Activated CD4-positive, alpha-beta T cell treated with anti-CD3 and anti-CD28 coated beads, Interleukin-2, amount 10 ng/mL, durations not matched to agents 7 days and 5 days (primary cell): ENCODE measurements around the gene TEX14. TPM values are rescaled to one million over a fixed set of nuclear protein-coding genes. Genes with fewer than 3 reads are reported as not detected.

Source experiments
- CTCF ChIA-PET: fragments of 350-600 bp; sonication (Branson Sonifier 250); formaldehyde crosslinking; loops from one replicate; lab custom pipeline; 2021; ENCODE audit warnings: antibody characterized with exemption; lab: Charles Lee
- POLR2A ChIA-PET: fragments of 350-600 bp; sonication (Branson Sonifier 250); formaldehyde crosslinking; loops from one replicate; lab custom pipeline; 2021; ENCODE audit warnings: antibody characterized with exemption; lab: Charles Lee
- DNase-seq: peaks from one replicate; pipeline ENCODE4 v3.0.0-alpha.2; 2020
- H3K27ac Mint-ChIP-seq: one replicate; pipeline ENCODE4 v1.8.0; 2021; ENCODE audit warnings: mild to moderate bottlenecking, moderate library complexity, mixed read lengths
- H3K27me3 Mint-ChIP-seq: one replicate; pipeline ENCODE4 v1.8.0; 2021; ENCODE audit warnings: mixed read lengths
- H3K36me3 Mint-ChIP-seq: one replicate; pipeline ENCODE4 v1.8.0; 2021; ENCODE audit warnings: low read depth, mixed read lengths
- H3K4me1 Mint-ChIP-seq: one replicate; pipeline ENCODE4 v1.8.0; 2021; ENCODE audit warnings: mixed read lengths
- H3K4me3 Mint-ChIP-seq: one replicate; pipeline ENCODE4 v1.8.0; 2021; ENCODE audit warnings: mild to moderate bottlenecking, moderate library complexity, mixed read lengths
- H3K9me3 Mint-ChIP-seq: one replicate; pipeline ENCODE4 v1.8.0; 2021; ENCODE audit warnings: mixed read lengths
- total RNA-seq, 2 experiments: library from RNA; stranded (reverse); gene quantifications; one replicate each; pipeline ENCODE4 v1.2.3, GENCODE V29; 2021

The TEX14 gene
- total RNA-seq, 2 experiments from 2014 or later: 0.27 to 0.50 TPM

DNA sequence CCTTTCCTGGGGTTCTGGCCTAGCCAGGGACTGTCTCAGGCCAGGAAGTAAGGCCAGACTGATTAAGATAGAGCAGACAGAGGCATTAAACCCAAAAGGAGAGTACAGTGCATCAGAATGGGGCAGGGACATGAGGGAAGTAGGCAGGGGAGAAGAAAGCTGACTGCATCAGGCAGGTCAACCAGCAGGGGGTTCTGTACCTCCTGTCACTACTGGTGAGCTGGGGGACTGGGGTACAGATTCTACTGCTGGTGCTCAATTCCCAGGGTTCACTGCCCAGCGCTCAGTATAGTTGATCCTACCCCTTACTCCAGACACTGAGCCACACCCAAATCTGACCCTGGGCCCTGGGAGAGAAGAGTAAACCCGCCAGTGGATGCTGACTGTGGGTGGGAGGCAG is 164.5 kb downstream of the TEX14 start:
- POLR2A ChIA-PET: interaction anchor here (0.5 to 0.7 kb wide), 2 partner anchors 79 to 104 kb away, joined by 4 read pairs; no protein-coding TSS in a partner anchor
- CTCF ChIA-PET: interaction anchor here (0.8 to 3.3 kb wide), 4 partner anchors 11 to 474 kb away, joined by 3 to 11 read pairs (median 4); no protein-coding TSS in a partner anchor
- Mint-ChIP-seq H3K9me3 (no peaks in the 10 kb centered on the region), H3K36me3 (no peaks in the 10 kb centered on the region), H3K27me3 (peaks cover 16% of the 10 kb centered on the region), H3K27ac (peak overlapping the region; percentile 88), H3K4me3 (no peak overlapping the region), H3K4me1 (peaks cover 21% of the 10 kb centered on the region)
- DNase-seq: no peak

GRCh38 chr17:58525239-58525638 is 166.6 kb downstream of the TEX14 start:
- CTCF ChIA-PET: no interaction called here
- Mint-ChIP-seq H3K4me3 (no peak overlapping the region), H3K27me3 (peaks cover 12% of the 10 kb centered on the region), H3K27ac (no peak overlapping the region), H3K9me3 (no peaks in the 10 kb centered on the region), H3K4me1 (peaks cover 21% of the 10 kb centered on the region), H3K36me3 (no peaks in the 10 kb centered on the region)
- DNase-seq: no peak
- POLR2A ChIA-PET: no interaction called here

DNA sequence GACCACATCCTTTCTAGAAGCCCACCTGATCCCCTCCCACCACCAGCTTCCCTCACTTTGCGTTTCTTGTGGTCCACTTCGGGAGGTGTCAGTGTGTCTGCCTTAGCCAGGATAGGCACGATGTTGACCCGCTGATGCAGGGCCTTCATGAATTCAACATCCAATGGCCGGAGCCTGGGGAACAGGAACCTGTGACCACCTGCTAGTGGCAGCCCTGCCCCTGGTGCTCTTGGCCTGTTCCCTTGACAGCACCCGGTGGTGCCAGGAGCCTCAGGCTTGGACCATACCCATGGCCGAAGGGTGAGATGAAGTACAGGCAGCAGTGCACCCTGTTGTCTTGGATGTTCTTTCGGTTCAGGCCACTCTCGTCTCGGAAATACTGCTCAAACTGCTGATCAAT is 170.2 kb downstream of the TEX14 start:
- ChIA-PET POLR2A (interaction anchor here (0.6 kb wide), 1 partner anchor 479 kb away, joined by 5 read pairs; no protein-coding TSS in a partner anchor), CTCF (interaction anchor here (1.3 kb wide), 3 partner anchors 10 to 115 kb away, joined by 3 to 4 read pairs (median 3); no protein-coding TSS in a partner anchor)
- Mint-ChIP-seq H3K27ac (no peak overlapping the region), H3K36me3 (no peaks in the 10 kb centered on the region), H3K4me3 (no peak overlapping the region), H3K27me3 (no peaks in the 10 kb centered on the region), H3K9me3 (no peaks in the 10 kb centered on the region), H3K4me1 (peaks cover 26% of the 10 kb centered on the region)
- DNase-seq: no peak

DNA sequence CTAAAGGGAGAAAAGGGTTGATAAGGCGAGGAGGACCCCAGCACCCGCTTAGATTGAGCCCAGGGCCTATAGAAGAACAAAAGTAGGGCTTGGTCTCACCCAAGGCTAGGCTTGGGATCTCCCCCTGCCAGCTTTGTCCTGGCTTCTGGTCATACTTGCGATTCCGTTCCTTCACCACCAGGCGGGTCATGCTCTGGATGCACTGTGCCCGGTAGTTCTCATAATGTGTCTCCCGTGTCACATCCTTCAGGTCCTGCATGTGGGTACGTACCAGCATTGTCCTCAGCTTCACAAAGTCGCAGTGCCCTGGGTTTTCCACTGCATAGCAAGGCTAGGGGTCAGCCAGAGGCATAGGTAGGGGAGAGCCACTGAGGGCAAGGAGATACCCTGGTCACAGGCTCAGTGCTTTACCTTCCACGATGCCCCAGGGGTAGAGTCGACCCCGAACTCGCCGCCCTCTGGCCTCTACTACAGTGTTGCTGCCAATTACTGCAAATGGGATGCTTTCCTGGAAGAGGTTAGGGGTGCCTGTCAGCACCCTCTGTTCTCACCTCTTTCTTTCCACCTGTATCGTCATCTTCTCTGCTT is 170.9 kb downstream of the TEX14 start:
- Mint-ChIP-seq H3K4me1 (peaks cover 26% of the 10 kb centered on the region), H3K27ac (no peak overlapping the region), H3K9me3 (no peaks in the 10 kb centered on the region), H3K4me3 (no peak overlapping the region), H3K27me3 (no peaks in the 10 kb centered on the region), H3K36me3 (peaks cover 5% of the 10 kb centered on the region)
- no peak for DNase-seq
- ChIA-PET POLR2A (no interaction called here), CTCF (interaction anchor here (1.3 to 3.1 kb wide), 3 partner anchors 9 to 38 kb away, joined by 3 to 14 read pairs (median 3); no protein-coding TSS in a partner anchor)

GRCh38 chr17:58517928-58518609 is 173.8 kb downstream of the TEX14 start:
- DNase-seq: peak; percentile 100
- Mint-ChIP-seq H3K4me3 (peak overlapping the region; percentile 86), H3K4me1 (peaks cover 45% of the 10 kb centered on the region), H3K27me3 (no peaks in the 10 kb centered on the region), H3K27ac (peak overlapping the region; percentile 93), H3K36me3 (peaks cover 11% of the 10 kb centered on the region), H3K9me3 (no peaks in the 10 kb centered on the region)
- ChIA-PET CTCF (interaction anchor here (0.8 to 3.1 kb wide), 9 partner anchors 12 to 632 kb away, joined by 3 to 14 read pairs (median 3); a partner anchor contains a TSS), POLR2A (interaction anchor here (0.6 to 2.1 kb wide), 2 partner anchors 114 to 162 kb away, joined by 6 to 33 read pairs; no protein-coding TSS in a partner anchor)

- POLR2A ChIA-PET: interaction anchor here (0.6 to 2.1 kb wide), 3 partner anchors 112 to 162 kb away, joined by 3 to 33 read pairs (median 6); no protein-coding TSS in a partner anchor
- no peaks in the 10 kb centered on the region for H3K9me3 Mint-ChIP-seq
- no peaks in the 10 kb centered on the region for H3K27me3 Mint-ChIP-seq
- DNase-seq: no peak
- CTCF ChIA-PET: interaction anchor here (1.0 to 2.0 kb wide), 3 partner anchors 15 to 202 kb away, joined by 3 to 6 read pairs (median 4); no protein-coding TSS in a partner anchor
- H3K27ac Mint-ChIP-seq: peak overlapping the region; percentile 93
- H3K36me3 Mint-ChIP-seq: peaks cover 11% of the 10 kb centered on the region
- peaks cover 50% of the 10 kb centered on the region for H3K4me1 Mint-ChIP-seq
- H3K4me3 Mint-ChIP-seq: peak overlapping the region; percentile 86
Observed at GRCh38 chr17:58517378-58517927, 174.4 kb downstream of the TEX14 start.

DNA sequence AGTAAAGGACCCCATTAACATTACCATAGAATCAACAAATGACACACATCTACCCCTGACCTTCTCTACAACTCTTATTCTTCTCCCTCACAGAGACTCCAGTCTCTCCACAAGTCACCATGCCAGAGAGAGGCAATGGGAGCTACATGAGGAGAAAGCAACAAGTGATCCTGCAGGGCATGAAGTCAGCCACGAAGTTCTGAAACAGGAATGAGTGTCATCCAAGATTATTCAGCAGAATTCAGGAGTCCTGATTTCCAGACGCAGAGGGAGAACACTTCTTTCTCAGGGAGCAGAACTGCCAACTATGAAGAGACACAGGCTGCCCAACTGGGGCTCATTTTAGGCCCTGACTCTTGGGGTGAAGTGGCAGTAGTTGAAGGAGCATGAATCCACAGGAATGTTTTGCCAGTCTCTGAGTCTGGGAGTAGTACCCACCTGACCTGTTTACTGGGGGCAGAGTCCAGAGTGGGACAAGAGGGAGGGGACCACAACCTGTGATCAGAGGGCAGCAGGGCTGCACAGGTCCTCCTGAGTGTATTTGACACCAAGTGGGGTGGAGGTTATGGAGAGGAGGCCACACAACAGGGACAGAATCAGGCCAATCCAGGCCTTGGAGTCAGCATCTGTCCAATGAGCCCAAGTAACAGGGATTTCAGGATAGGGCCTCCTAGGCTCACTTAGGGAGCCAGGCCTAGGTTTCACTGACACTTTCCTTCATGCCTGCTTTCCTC is 175.0 kb downstream of the TEX14 start:
- POLR2A ChIA-PET: interaction anchor here (0.6 kb wide), 1 partner anchor 113 kb away, joined by 3 read pairs; no protein-coding TSS in a partner anchor

DNA sequence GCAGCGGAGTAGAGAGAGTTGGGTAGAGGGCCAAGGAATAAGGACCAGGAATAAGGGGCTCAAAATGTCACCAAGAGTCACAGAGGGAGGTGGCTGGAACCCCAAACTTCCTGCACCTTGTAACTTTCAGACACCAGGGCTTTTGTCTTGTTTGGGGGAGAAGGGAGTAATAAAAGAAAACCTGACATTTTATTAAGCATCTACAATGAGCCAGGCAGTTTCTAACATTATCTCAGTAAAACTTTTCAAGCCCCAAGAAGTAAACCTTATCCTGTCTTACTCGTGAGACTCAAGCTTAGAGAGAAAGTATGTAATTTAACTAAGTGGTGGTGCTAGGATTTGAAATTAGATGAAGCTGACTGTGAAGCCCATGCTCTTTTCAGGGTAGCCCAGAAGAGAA is 176.6 kb downstream of the TEX14 start:
- H3K36me3 Mint-ChIP-seq: peaks cover 25% of the 10 kb centered on the region
- DNase-seq: no peak
- H3K4me1 Mint-ChIP-seq: peaks cover 62% of the 10 kb centered on the region
- H3K27ac Mint-ChIP-seq: peak overlapping the region; percentile 81
- ChIA-PET POLR2A (interaction anchor here (1.3 kb wide), 1 partner anchor 117 kb away, joined by 4 read pairs; no protein-coding TSS in a partner anchor), CTCF (interaction anchor here (0.6 to 1.9 kb wide), 6 partner anchors 9 to 299 kb away, joined by 3 to 6 read pairs (median 3); no protein-coding TSS in a partner anchor)
- no peaks in the 10 kb centered on the region for H3K27me3 Mint-ChIP-seq
- no peaks in the 10 kb centered on the region for H3K9me3 Mint-ChIP-seq
- H3K4me3 Mint-ChIP-seq: peak overlapping the region; percentile 73

More for the DNA sequence above, 175.0 kb downstream of the TEX14 start:
- peak overlapping the region; percentile 86 for H3K4me3 Mint-ChIP-seq
- no peak for DNase-seq
- H3K27me3 Mint-ChIP-seq: no peaks in the 10 kb centered on the region
- CTCF ChIA-PET: interaction anchor here (0.5 to 2.0 kb wide), 3 partner anchors 11 to 114 kb away, joined by 5 to 6 read pairs (median 6); no protein-coding TSS in a partner anchor
- peak overlapping the region; percentile 93 for H3K27ac Mint-ChIP-seq
- no peaks in the 10 kb centered on the region for H3K9me3 Mint-ChIP-seq
- H3K36me3 Mint-ChIP-seq: peaks cover 11% of the 10 kb centered on the region
- peaks cover 53% of the 10 kb centered on the region for H3K4me1 Mint-ChIP-seq

- DNase-seq: no peak
- Mint-ChIP-seq H3K4me1 (peaks cover 66% of the 10 kb centered on the region), H3K9me3 (no peaks in the 10 kb centered on the region), H3K27ac (peak overlapping the region; percentile 81), H3K4me3 (peak overlapping the region; percentile 73), H3K36me3 (peaks cover 31% of the 10 kb centered on the region), H3K27me3 (no peaks in the 10 kb centered on the region)
- POLR2A ChIA-PET: interaction anchor here (1.0 to 1.3 kb wide), 2 partner anchors 15 to 117 kb away, joined by 3 to 4 read pairs; no protein-coding TSS in a partner anchor
- CTCF ChIA-PET: interaction anchor here (0.6 to 1.9 kb wide), 6 partner anchors 11 to 299 kb away, joined by 3 to 6 read pairs (median 3); partner anchors contain the start of gene HSF5
Observed at GRCh38 chr17:58514770-58515157, 177.1 kb downstream of the TEX14 start.

- H3K4me1 Mint-ChIP-seq: peaks cover 68% of the 10 kb centered on the region
- peaks cover 35% of the 10 kb centered on the region for H3K36me3 Mint-ChIP-seq
- H3K27me3 Mint-ChIP-seq: no peaks in the 10 kb centered on the region
- H3K4me3 Mint-ChIP-seq: peak within 1 kb of the TSS; percentile 84
- H3K27ac Mint-ChIP-seq: peak within 1 kb of the TSS; percentile 81
- CTCF ChIA-PET: interaction anchor here (0.5 to 1.9 kb wide), 6 partner anchors 10 to 939 kb away, joined by 3 to 6 read pairs (median 3); partner anchors contain the start of gene HSF5
- no peaks in the 10 kb centered on the region for H3K9me3 Mint-ChIP-seq
- POLR2A ChIA-PET: interaction anchor here (1.0 kb wide), 1 partner anchor 15 kb away, joined by 3 read pairs; no protein-coding TSS in a partner anchor
- peak; percentile 76 for DNase-seq
Observed at GRCh38 chr17:58513965-58514769, 177.7 kb downstream of the TEX14 start, which contains the start of gene MTMR4. MTMR4 (minus strand) TSS chr17:58514638; CDS start chr17:58514407, 231 bp downstream.
